ENCODE measurements around the gene TGFB2. TPM values are rescaled to one million over a fixed set of nuclear protein-coding genes. Genes with fewer than 3 reads are reported as not detected.
A peak's percentile ranks its signal among the peaks of the same experiment; 100 is the strongest.

The TGFB2 gene
- polyA plus RNA-seq, 1 donor (not counting 4 experiments of a cell fraction or from before 2014, with no cell fraction given), result 21.5 TPM

DNA sequence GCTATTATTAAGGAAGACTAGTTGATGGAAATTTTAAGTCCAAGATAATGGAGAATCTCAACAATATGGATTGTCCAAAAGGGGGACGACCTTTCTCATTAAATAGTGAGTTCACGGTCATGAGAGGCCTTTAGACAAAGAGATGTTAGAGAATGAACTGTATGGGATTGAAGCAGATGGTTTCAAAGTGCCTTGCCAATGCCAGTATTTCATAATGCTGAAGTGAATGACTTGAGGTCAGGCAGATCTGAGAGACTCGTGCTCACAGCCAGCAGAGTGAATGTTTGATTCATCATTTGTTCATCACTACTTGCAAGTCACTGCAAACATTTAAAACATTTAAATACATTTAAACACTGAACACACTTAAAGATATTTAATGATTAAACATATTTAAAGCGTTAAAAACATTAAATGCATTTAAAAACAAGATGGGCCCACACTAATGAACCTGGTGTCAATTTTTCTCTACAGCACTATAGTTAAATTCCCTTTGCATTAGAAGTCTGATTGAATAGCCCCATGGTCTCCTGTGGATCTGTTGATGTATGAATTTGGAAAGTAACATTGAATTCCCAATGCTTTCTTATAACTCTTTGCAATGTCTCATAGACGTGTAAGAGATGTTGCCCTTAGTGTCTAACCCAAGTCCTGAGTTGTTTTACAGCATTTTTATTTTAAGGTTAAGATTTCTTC lies 80.7 kb downstream of the TGFB2 start:
- FAIRE-seq, result peak; percentile 96

DNA sequence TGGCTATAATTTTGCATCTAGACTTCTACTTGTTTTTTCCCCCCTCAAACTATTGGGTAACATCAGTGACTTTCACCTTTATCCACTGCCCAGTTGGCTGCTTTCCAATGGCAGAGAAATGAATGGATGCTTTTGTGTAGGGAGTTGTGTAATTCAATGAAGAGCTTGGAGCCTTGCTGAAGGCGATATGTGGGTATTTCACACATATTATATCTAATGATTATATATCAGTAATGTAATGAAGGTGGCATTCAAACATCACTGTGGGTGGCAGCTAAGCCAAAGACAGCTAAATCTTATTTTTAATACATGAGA lies 81.2 kb downstream of the TGFB2 start:
- Histone ChIP-seq H3K27ac (ENCODE audit: control insufficient read depth, insufficient read depth, low read length) (peak overlapping the region; percentile 53), H3K9ac (ENCODE audit: control insufficient read depth, extremely low read depth, insufficient read depth, low read length) (no peak overlapping the region), H3K9me1 (ENCODE audit: control insufficient read depth, extremely low read depth, insufficient read depth, low read length) (no peaks in the 10 kb centered on the region), H3K36me3 (ENCODE audit: control insufficient read depth in 2 of 2, extremely low read depth in 1 of 2, insufficient read depth in 2 of 2, low read length in 2 of 2) (no peaks in the 10 kb centered on the region), H4K20me1 (ENCODE audit: control insufficient read depth, extremely low read depth, insufficient read depth, low read length) (no peaks in the 10 kb centered on the region), H3K79me2 (ENCODE audit: control insufficient read depth, insufficient read depth, low read length) (no peaks in the 10 kb centered on the region), H2AFZ (ENCODE audit: control insufficient read depth, low read length) (no peak overlapping the region), H3K4me1 (ENCODE audit: control insufficient read depth, extremely low read depth, insufficient read depth, low read length) (peaks cover 17% of the 10 kb centered on the region), H3K27me3 (ENCODE audit: control insufficient read depth, extremely low read depth, insufficient read depth, low read length) (no peaks in the 10 kb centered on the region), H3K4me2 (ENCODE audit: control insufficient read depth, extremely low read depth, insufficient read depth, low read depth, low read length) (no peak overlapping the region), H3K4me3 (ENCODE audit: control insufficient read depth in 2 of 3, extremely low read depth in 1 of 3, insufficient read depth in 2 of 3, low read depth in 1 of 3, low read length in 3 of 3) (no peak overlapping the region), H3K9me3 (ENCODE audit: control insufficient read depth, low read depth, low read length) (no peaks in the 10 kb centered on the region)
- no peak for DNase-seq (ENCODE audit: low read depth, low spot score)
- FAIRE-seq, result no peak
- dilution Hi-C loops (cut with MboI; ENCODE audit: extremely low pct_ligation_motif_present, low sequenced_read_pairs), result no loop called here
- TF ChIP-seq EZH2 (IDR thresholded peaks at IDR 0.05; ENCODE audit: low read length), result no peak
- TF ChIP-seq, protein P1, sequence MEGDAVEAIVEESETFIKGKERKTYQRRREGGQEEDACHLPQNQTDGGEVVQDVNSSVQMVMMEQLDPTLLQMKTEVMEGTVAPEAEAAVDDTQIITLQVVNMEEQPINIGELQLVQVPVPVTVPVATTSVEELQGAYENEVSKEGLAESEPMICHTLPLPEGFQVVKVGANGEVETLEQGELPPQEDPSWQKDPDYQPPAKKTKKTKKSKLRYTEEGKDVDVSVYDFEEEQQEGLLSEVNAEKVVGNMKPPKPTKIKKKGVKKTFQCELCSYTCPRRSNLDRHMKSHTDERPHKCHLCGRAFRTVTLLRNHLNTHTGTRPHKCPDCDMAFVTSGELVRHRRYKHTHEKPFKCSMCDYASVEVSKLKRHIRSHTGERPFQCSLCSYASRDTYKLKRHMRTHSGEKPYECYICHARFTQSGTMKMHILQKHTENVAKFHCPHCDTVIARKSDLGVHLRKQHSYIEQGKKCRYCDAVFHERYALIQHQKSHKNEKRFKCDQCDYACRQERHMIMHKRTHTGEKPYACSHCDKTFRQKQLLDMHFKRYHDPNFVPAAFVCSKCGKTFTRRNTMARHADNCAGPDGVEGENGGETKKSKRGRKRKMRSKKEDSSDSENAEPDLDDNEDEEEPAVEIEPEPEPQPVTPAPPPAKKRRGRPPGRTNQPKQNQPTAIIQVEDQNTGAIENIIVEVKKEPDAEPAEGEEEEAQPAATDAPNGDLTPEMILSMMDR (optimal IDR thresholded peaks at IDR 0.05 in 1 of 3, IDR thresholded peaks at IDR 0.05 in 1 of 3, conservative IDR thresholded peaks at IDR 0.05 in 1 of 3; ENCODE audit: extremely low read depth in 1 of 3, insufficient read depth in 2 of 3, low read length in 3 of 3), result no peak

More for the DNA sequence above, 80.7 kb downstream of the TGFB2 start:
- Histone ChIP-seq H3K4me3 (ENCODE audit: control insufficient read depth in 2 of 3, extremely low read depth in 1 of 3, insufficient read depth in 2 of 3, low read depth in 1 of 3, low read length in 3 of 3) (no peak overlapping the region), H3K27ac (ENCODE audit: control insufficient read depth, insufficient read depth, low read length) (peak overlapping the region; percentile 53), H2AFZ (ENCODE audit: control insufficient read depth, low read length) (no peak overlapping the region), H3K9me3 (ENCODE audit: control insufficient read depth, low read depth, low read length) (no peaks in the 10 kb centered on the region), H3K36me3 (ENCODE audit: control insufficient read depth in 2 of 2, extremely low read depth in 1 of 2, insufficient read depth in 2 of 2, low read length in 2 of 2) (no peaks in the 10 kb centered on the region), H3K4me1 (ENCODE audit: control insufficient read depth, extremely low read depth, insufficient read depth, low read length) (peaks cover 17% of the 10 kb centered on the region), H3K79me2 (ENCODE audit: control insufficient read depth, insufficient read depth, low read length) (no peaks in the 10 kb centered on the region), H3K27me3 (ENCODE audit: control insufficient read depth, extremely low read depth, insufficient read depth, low read length) (no peaks in the 10 kb centered on the region), H3K4me2 (ENCODE audit: control insufficient read depth, extremely low read depth, insufficient read depth, low read depth, low read length) (no peak overlapping the region), H3K9ac (ENCODE audit: control insufficient read depth, extremely low read depth, insufficient read depth, low read length) (no peak overlapping the region), H4K20me1 (ENCODE audit: control insufficient read depth, extremely low read depth, insufficient read depth, low read length) (no peaks in the 10 kb centered on the region), H3K9me1 (ENCODE audit: control insufficient read depth, extremely low read depth, insufficient read depth, low read length) (no peaks in the 10 kb centered on the region)
- dilution Hi-C loops (cut with MboI; ENCODE audit: extremely low pct_ligation_motif_present, low sequenced_read_pairs), result no loop called here
- peak; percentile 33 for DNase-seq (ENCODE audit: low read depth, low spot score)
- no peak for TF ChIP-seq EZH2 (IDR thresholded peaks at IDR 0.05; ENCODE audit: low read length)
- TF ChIP-seq, protein P1 (optimal IDR thresholded peaks at IDR 0.05 in 1 of 3, IDR thresholded peaks at IDR 0.05 in 1 of 3, conservative IDR thresholded peaks at IDR 0.05 in 1 of 3; ENCODE audit: extremely low read depth in 1 of 3, insufficient read depth in 2 of 3, low read length in 3 of 3), result no peak

Data from keratinocyte (primary cell).